Stimulated activated CD8-positive, alpha-beta memory T cell treated with anti-CD3 and anti-CD28 coated beads, Interleukin-4, amount 100 ng/mL, for 24 hours (primary cell): Measurements from ENCODE around the gene PEX11A.

Source experiments
- DNase-seq: peaks from one replicate; pipeline ENCODE4 v3.0.0-alpha.2; 2020; ENCODE audit warnings: low read depth

Gene PEX11A

GRCh38 chr15:89675606-89676005 is 14.9 kb downstream of the PEX11A start:
- no peak for DNase-seq

- DNase-seq = no peak
Measured at GRCh38 chr15:89674526-89674925, 16.0 kb downstream of the PEX11A start.

GRCh38 chr15:89673165-89673512 is 17.4 kb downstream of the PEX11A start:
- DNase-seq = no peak

GRCh38 chr15:89672221-89673164 is 18.1 kb downstream of the PEX11A start:
- DNase-seq = no peak

- DNase-seq = no peak
Measured at GRCh38 chr15:89671687-89672086, 18.9 kb downstream of the PEX11A start.

- DNase-seq = no peak
Measured at GRCh38 chr15:89670971-89671560, 19.5 kb downstream of the PEX11A start.

GRCh38 chr15:89669941-89670340 is 20.6 kb downstream of the PEX11A start:
- DNase-seq = no peak

GRCh38 chr15:89669309-89669865 is 21.2 kb downstream of the PEX11A start:
- DNase-seq = no peak

GRCh38 chr15:89668171-89668570 is 22.4 kb downstream of the PEX11A start:
- DNase-seq = no peak

DNA sequence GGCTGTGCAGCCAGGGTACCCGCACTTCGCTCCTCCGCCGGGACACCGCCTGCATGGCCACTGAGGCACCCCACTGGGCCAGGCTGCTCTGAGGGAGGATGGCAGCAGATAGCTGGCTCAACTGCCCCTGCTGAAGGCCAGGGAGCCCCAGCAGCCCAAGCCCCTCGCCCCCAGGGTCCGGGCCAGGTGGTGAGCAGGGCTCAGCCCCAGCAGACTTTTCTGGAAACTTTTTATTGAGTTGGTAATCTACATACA is 22.9 kb downstream of the PEX11A start:
- DNase-seq = no peak

DNA sequence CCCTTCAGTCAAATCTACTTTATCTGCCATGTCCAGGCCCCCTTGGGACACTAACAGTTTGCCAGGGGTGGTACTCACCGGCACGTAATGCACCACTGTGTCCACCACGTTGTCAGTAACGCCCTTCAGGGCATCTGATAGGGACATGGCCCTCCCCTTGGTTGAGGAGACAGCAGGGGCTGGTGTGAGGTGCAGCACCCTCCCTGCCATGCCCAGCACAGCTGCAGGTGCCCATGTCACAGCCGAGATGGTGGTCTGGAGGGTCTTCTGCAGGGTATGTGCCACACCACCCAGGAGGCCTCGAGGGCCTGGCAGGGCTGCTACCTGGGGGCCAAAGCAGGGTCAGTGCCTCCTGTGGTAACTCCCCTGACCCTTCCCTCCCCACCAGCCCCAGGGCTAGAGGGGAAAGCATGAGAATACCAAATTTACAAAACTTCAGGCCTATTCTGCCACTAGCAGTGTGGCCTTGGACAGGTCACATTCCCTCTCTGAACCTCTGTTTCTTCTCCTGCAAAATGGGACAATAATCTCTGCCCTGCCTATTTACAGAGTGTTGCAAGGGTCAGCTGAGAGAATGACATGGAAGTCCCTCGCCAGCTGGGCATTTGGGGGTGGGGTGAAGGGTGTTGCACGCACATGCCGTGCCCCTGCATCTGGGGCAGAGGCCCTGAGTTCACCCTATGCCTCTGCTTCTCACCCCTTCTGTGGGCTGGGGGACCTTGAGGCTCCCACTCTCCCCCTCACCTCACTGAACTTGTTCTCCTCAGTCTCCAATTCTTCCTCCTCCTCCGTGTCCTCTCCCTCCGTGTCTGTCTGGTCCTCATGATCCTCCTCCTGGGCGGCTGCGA is 23.5 kb downstream of the PEX11A start:
- DNase-seq = no peak

- no peak for DNase-seq
Measured at GRCh38 chr15:89666184-89666857, 24.2 kb downstream of the PEX11A start.

- DNase-seq = no peak
Measured at GRCh38 chr15:89665449-89666181, 24.9 kb downstream of the PEX11A start.

DNA sequence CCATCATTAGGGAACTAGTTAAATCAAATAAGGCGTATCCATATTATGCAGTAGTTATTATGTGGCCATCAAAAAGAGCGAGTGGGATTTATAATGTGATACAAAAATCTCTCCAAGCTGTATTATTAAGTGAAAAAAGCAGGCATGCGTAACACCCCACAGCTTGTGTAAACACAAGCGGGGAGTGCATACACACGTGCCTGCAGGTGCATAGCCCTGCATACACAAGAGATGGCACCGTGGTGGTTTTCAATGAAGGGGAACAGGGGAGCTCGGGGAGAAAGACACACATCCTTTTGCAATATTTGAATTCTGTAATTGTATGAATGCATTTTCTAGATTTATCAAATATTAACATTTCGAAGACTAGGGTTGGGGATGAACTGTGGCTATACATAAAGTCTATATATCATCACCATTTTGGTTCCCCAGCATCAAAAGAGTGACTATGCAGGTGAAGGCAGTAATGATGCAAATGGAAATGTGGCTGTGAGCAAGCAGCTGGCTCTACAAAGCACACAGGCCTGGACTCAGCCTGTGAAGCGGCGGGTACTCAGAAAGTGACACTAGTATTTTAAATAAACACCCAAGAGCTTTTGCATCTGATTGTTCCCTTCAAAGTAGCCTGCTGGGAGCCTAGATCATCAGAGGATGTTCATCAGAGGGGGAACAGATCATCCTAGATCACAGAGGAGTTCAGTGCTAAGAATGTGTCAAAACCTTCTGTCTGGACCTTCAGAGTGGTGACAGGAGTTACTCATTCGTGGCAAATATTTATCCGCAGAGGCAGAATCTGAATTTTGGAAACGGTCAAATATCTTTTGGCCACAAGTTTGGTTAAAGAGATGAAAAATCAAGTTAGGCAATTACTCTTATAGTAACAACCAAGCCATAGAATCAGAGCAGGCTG is 25.9 kb downstream of the PEX11A start:
- no peak for DNase-seq

- DNase-seq = no peak
Measured at GRCh38 chr15:89662893-89663626, 27.5 kb downstream of the PEX11A start.

DNA sequence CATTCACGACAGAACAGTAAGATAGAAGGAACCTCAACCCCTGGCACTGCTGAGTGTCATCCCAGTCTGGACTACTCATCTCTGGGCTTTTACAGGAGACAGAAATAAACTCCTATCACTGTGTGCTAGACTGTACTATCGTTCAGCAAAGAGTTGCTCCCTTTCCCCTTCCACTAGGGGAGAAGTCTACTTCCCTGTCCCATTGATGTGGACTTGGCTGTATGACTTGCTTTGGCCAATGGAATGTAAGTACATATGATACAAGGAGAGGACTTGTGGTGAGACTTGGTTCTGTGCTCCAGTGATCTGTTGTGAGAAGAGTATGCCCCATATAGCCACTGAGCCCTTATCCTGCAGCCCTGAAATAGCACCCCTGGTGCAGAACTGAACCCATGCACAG is 30.0 kb downstream of the PEX11A start:
- DNase-seq = no peak

DNA sequence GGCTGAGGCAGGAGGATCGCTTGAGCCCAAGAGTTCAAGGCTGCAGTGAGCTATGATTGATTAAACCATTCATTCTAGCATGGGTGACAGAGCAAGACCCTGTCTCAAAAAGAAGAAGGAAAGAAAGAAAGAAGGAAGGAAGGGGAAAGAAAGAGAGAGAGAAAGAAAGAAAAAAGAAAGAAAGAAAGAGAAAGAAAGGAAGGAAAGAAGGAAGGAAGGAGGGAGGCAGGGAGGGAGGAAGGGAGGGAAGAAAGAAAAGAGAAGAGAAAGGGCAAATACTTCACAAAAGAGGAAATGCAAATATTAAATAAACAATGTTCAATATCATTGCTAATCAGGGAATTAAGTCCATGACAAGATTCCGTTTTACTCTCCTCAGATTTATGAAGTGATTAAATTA is 31.3 kb downstream of the PEX11A start:
- no peak for DNase-seq

DNA sequence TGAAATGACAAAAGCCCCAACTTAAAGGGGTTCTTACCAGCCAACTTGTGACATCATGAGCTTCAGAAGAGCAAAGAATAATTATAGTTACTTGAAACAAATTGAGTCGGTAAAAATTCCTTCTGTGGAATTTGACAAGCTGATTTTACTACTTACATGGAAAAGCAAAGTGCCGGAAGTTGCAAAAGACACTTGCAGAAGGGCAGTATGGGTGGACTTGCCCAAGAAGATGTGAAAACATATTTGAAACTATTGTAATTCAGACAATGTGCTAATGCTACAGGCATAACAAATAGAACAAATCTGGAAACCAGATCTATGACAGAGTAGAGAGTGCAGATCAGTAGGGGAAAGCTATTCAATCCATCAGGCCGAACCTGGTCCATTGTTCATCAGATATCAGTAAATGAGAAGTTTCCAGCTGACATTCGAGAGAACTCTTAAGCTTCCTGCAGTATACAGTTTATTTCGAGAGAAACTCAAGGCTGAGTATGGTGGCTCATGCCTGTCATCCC is 32.8 kb downstream of the PEX11A start:
- no peak for DNase-seq

DNA sequence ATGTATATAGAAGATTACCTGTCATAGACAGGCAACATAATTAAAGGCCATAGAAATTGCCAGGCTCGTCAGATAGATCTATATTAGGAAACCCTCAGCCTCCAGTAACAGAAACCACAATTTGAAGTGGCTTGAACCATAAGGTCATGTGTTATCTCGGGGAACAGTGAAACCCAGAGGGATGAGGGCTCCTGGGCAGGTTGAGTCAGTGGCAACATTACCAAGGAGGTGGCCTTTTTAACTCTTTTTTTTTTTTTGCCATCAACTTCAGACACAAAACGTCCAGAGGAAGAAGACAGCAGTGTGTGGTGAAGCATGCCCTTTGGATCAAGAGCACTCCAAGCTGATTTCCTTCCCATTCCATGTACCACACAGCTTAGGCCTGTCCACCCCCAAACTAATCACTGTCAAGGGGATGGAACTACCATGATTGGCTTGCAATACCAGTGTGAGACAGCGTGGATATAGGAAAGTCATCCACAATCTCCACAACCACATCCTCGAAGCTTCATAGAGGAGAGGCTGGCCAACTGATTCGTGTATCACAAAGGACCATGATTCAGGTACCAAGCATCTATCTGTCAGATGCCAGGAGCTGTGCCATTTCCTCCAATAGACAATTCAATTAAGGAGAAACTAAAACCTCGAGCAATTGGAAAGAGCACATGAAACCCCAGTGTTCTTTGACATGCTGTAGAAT is 34.3 kb downstream of the PEX11A start:
- no peak for DNase-seq
